Ishikawa (cell line): Measurements from ENCODE around the gene DLG3.

ENCODE experiments used
- CEBPB ChIP-seq: IDR thresholded peaks from 2 replicates; pipeline ENCODE4 v1.6.1; 2012
- EGR1 ChIP-seq: IDR thresholded peaks from 2 replicates; pipeline ENCODE4 v1.6.1; 2012
- EP300 ChIP-seq: IDR thresholded peaks from 2 replicates; pipeline ENCODE4 v1.6.1; 2012; ENCODE audit warnings: borderline replicate concordance
- NFIC ChIP-seq: IDR thresholded peaks from 2 replicates; pipeline ENCODE4 v1.6.1; 2012
- RAD21 ChIP-seq: IDR thresholded peaks from 2 replicates; pipeline ENCODE4 v1.6.1; 2012; ENCODE audit warnings: low read depth
- REST ChIP-seq: IDR thresholded peaks from 2 replicates; pipeline ENCODE4 v1.6.1; 2012; ENCODE audit warnings: low read depth, mild to moderate bottlenecking
- TAF1 ChIP-seq: IDR thresholded peaks from 2 replicates; pipeline ENCODE4 v1.6.1; 2012; ENCODE audit warnings: low read depth, mild to moderate bottlenecking
- YY1 ChIP-seq: IDR thresholded peaks from 2 replicates; pipeline ENCODE4 v1.6.1; 2012; ENCODE audit warnings: low read depth
- ZBTB7A ChIP-seq: IDR thresholded peaks from 2 replicates; pipeline ENCODE4 v1.6.1; 2012; ENCODE audit warnings: low read depth
- TF ChIP-seq, protein P1 (sequence below): IDR thresholded peaks from 2 replicates; pipeline ENCODE4 v1.6.1; 2012
- TF ChIP-seq, protein P2 (sequence below): IDR thresholded peaks from 2 replicates; pipeline ENCODE4 v1.6.1; 2012

DNA sequence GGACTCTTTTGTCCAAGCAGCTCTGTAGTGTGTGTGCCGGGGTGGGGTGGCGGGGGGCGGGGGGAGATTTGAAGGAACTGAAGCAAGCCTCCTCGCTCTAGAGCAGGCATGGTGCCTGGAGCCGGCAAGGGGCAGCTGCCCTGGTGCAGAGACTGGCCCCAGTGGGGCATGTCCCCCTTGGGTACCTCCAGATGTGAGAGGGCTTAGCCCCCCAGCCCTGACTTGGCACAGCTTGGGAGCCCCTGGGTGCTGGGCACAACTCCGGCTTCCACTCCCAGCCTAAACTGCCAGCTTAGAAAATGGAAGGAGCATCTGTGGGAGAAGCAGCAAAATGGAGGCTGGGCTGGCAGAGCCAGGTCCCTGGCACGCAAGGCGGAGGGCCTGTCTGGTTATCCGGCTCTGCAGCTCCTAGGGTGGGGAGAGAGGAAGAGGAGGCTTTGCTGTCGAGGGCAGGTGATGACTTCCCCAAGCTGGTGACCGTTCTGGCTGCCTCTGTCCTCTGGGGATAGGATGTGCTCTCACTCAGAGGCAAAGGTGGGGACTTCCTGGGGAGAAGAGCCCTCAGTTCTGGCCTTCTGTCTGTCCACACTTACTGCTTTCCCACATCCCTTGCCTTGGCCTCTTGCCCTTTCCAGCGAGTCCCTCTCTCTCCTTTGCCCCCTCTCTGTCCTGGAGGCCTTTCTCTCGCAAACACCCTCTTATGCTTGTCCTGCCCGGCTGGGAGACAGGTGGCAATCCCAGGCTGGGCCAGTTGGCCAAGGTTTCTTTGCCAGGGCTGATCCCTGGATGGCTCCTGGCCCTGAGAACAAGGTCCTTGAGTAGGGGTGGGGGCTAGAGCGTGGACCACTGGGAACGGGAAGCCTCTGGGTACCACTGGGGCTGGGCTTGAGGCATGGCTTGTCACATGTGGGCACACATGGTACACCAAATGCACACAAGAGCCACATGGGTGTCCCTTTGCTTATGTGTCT is 2.0 kb downstream of the DLG3 start:
- TF ChIP-seq EGR1 (no peak), TAF1 (no peak), EP300 (no peak), REST (no peak), RAD21 (no peak), NFIC (no peak), ZBTB7A (no peak), YY1 (no peak), CEBPB (no peak)
- TF ChIP-seq, protein P1, sequence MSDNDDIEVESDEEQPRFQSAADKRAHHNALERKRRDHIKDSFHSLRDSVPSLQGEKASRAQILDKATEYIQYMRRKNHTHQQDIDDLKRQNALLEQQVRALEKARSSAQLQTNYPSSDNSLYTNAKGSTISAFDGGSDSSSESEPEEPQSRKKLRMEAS = no peak
- TF ChIP-seq, protein P2, sequence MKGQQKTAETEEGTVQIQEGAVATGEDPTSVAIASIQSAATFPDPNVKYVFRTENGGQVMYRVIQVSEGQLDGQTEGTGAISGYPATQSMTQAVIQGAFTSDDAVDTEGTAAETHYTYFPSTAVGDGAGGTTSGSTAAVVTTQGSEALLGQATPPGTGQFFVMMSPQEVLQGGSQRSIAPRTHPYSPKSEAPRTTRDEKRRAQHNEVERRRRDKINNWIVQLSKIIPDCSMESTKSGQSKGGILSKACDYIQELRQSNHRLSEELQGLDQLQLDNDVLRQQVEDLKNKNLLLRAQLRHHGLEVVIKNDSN = no peak
